SW 1271 (cell line): ENCODE measurements around the gene GNAT1.
"Not testable (repeated sequence)": the region's sequence is repeated elsewhere in the genome, so short reads cannot be mapped to it uniquely, and the experiment has no call there.

Experiments used
- DNase-seq, 2 experiments: peaks; one replicate each; lab custom pipeline; 2025; lab: John Stamatoyannopoulos, UW

The GNAT1 gene

DNA sequence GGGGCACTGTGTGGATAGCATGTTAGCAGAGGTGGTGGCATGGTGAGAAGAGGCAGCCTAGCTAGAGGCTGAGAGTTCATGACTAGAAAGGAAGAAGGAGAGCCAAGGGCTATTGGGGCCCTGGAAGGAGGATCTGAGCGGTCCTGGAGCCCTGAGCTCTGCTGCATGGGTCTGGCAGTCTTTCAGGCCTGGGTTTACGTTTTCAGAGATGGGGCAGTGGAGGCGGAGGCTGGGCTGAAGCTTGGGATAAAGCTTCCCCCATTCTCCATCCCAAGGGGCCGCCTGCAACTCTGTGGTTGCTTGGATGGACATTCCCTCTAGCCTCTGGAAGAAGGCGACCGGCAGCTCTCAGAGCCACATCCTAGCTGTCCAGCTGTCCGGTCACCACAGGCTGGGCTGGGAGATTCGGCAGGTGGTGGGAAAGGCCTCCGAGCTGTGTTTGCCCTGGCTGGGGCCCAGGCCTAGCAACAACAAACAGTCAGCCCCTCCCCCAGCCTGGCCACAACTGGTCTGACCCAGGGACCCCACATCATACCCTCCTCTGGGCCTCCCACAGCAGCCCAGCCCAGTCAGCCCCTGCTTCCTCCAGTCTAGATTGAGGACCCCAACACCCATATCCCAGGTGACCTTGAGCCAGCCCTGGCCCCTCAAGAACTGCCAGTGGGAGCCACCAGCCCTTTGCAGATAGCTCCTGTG, 11.9 kb downstream of the GNAT1 start:
- DNase-seq: no peak

DNA sequence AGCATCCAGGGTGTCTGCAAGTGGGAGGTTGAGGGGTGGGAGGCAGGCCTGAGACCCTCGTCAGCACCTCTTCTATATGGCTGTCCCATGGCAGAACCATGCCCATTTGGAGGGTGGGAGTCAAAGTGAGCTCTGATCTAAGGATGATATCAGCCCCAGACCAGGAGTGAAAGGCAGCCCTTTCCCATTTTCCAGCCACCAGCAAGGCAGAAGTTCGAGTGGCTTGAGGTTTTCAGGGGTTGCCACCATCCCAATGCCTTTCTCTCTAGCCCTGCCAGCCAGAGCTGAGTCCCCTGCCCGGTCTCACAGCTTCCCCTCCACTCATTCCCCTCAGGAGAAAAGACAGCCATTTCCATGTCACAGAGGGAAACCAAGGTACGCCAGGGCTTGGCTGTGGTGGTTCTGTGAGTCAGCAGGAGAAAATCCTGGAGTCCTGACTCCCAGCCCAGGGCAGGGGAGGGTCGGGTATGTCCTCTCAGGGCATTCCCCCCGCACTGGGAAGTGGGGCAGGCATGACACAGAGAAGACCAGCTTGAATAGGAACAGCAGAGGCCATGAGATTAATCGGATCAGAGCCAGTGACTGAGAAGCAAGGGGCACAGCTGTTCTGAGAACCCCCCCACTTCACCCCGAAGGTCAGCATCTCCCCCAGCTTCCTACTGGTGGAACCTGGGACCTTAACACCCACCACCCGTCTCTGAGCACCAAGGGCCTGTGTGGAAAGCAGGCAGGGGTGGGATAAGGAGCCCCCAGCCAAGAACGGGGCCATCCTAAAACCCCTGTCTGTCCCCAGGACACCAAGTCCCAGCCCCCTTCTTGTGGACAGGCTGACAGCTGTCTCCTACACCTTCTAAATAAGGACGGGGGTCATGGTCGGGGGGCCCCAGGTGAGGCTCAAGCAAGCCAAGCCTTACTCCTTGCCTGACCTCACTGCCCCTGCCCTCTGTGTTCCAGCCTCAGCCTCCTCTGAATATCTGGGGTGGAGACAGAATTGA, 12.7 kb downstream of the GNAT1 start:
- no peak for DNase-seq

GRCh38 chr3:50204804-50205412, 13.5 kb downstream of the GNAT1 start, which contains the start of gene SLC38A3:
Gene SLC38A3 (plus strand): TSS chr3:50205271. CDS start chr3:50214200, 8,929 bp downstream.
- DNase-seq: no peak

DNA sequence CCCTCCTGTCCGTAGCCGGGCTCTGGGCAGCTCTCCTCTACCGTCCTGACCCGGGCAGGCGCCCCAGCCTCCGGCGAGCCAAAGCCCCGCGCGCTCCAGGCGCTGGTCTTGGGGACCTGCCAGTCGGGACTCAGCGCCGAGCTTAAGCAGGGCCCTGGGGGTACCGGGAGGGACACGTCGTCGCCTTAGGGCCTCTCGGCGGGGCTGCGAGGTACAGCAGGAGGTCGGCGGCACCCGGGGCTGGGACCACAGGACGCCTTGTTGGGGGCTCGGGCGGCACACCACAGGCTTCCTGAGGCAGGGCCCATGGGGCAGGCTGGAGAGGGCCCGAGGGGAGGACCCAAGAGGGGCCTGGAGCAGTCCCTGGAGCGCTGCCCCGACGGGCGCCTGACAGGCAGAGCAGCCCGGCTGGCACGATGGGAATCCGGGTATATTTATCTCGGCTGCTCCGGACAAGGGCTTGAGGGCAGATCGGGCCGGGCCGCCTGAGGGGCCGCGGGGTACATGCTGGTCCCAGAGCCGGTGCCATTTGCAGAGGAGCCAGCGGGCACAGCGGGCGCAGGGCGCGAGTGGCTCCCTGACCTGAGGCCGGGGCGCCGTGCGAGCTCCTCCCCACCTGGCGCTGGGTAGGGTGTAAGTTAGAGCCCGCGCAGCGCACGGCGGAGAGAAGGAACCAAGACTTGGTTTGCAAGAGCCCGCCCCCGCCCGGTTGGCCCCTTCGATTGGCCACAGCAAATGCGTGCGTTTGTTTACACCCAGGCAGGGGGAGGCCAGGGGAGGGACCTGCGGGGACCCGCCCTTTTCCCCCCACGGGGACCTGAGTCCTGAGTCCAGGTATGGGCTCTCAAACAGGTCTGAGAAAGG, 14.2 kb downstream of the GNAT1 start:
- DNase-seq: no peak

DNA sequence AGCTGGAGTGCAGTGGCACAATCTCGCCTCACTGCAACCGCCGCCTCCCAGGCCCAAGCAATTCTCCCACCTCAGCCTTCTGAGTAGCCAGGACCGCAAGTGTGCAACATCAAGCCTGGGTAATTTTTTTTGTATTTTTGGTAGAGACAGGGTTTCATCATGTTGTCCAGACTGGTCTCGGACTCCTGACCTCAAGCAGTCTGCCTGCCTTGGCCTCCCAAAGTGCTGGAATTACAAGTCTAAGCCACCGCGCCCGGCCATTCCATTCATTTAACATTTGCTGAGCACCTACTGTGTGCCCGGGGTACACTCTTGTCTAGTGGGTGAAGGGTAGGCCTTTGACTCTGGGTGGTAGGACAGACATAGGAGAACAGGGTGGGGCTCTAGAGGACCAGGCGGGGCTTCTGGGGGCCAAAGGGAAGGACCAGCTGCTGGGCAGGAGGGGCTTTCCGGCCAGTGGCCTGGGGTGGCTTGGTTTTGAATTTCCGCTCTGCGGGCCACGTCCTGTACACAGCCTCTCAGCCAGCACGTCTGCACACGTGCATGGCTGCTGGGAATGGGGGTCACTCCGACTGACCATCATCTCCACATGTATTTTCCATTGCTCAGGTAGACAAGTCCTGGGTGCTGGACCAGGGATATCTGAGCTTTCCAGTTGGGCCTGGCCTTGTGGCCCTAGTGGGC, 16.1 kb downstream of the GNAT1 start:
- DNase-seq: no peak

DNA sequence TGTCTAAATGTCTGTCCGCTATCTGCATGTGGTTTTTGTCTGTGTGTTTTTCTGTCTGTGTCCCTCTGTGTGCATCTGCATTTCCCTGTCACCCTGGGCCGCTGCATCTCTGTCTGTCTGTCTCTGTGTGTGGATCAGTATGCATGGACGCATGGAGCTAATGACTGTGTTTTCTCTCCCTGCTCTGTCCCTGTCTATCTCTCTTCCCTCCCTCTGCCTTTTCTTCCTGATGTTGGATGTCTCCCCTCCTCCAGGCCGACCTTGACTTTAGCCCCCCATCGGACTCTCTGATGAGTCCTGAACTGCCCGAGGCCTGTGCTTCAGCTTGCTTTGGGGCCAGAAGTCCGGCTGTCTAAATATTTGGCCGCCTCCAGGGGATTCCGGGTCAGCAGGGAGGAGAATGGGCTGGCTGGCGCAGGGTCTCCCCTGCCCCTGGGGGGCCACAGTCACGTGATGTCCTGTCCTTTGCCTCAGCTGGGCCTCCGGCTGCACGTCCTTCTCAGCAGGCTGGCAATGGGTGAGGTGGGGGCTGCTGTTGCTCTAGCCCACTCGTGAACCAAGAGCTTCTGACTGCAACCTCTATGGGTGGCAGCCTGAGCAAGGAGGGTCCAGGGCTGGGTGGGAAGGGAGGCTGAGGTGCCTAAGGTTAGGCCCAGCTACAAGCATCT, 17.4 kb downstream of the GNAT1 start:
- DNase-seq: no peak

GRCh38 chr3:50210176-50210509, 18.7 kb downstream of the GNAT1 start:
- no peak for DNase-seq

DNA sequence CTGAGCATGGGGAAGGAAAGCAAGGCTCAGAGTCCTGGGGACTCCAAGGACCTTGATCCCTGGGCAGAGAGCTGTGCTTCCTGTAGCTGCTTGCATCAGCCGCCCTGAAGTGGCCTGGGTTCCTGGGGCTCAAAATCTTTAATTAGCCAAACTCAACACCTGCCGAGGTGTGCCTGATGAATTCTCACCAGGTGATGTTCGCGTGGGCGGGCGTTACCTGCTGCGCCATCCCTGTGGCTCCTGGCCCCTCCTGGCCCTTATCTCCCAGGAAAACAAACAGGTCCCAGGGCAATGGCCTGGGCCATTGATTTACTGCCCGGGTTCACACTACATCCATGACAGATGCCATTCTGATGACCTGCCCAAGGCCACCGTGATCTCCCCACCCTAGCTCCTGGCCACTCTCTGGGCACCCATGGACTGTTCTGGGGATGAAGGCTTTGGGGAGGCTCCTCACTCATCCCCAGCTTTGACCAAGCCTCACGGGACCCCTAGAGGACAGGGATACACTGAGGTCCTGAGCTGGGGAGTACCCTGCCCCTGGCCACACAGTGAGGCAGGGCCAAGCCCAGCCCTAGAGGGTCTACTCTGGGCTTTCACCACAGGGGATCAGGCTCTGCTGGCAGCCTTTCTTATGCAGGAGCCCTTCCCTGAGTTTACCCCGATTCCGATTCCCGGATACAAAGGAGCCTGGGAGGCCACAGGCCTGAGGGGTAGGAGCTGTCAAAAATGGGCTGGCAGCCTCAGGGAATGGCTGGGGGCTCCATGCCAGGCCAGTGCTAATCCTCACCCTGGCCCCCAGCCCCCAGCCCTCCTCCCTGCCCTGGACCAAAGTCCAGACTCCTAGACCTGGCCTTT, 19.3 kb downstream of the GNAT1 start:
- DNase-seq: no peak

DNA sequence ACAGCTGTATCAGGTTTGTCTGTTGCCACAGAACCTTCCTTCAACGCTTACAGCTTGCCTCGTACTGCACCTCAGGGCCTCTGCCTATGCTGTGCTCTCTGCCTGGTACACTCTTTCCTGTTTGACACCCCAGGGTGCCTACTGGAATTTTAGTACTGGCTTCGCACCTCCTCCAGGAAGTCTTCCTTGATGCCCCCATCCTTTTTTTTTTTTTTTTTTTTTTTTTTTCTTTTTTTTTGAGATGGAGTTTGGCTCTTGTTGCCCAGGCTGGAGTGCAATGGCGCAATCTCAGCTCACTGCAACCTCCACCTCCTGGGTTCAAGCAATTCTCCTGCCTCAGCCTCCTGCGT, 19.9 kb downstream of the GNAT1 start:
- DNase-seq: not testable (repeated sequence)

DNA sequence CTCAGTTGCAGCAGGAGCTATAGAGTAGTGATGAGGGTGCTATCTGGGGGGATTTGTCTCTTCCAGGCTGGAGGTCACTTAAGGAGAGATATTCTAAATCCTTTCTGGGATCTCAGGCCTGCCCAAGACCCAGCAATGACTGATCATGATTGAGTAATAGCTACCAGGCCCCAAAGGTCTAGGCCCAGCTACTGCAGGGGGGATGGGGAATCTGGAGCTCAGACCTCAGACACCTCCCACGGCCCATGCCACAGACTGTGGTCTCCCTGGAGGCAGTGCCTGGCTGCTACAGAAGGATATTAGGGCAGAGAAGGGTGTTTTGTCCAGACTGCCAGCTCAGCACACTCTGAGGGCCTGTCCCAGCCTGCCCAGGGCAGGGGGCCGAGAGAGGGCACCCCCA, 20.5 kb downstream of the GNAT1 start:
- no peak for DNase-seq

GRCh38 chr3:50212502-50212901, 21.1 kb downstream of the GNAT1 start:
- DNase-seq: no peak

DNA sequence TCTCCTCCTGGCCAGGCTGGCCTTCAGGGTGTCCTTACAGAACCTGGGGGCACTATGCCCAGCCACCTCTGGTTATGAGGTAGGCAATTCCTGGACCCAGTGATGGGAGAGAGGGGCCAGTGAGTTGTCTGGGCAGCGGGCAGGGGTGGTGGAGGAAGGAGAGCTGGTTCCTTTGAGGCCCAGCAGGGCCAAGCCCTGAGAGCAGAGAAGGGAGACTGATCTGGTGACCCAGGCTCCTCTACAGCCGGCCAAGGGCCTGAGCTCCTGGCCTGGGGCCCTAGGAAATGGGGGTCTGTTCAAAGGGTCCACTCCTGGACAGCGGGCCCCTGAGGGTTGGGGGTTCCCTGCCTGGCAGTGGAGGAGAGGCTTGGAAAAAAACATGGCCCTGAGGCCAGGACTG, 21.6 kb downstream of the GNAT1 start:
- no peak for DNase-seq

GRCh38 chr3:50213373-50213772, 22.0 kb downstream of the GNAT1 start:
- DNase-seq: no peak

DNA sequence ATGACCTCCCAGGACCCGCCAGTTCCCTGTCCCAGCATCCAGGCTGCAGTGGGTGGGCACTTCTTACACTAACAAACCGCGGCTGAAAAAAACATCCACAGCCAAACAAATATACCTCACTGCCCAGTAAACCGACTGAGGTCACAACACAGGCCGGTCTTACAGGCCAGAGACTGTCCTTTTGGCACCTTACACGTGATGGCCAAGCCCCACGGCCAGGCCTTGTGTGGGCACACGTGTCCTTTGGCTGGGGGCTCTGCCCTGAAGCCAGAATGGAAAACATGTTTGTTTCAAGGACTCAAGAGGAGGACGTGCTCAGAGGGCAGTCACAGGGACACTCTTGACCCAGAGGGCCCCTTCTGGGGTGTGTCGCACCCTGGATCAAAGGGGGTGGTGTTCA, 23.4 kb downstream of the GNAT1 start:
- DNase-seq: no peak

- DNase-seq: no peak
Observed at GRCh38 chr3:50215529-50215928, 24.1 kb downstream of the GNAT1 start.

DNA sequence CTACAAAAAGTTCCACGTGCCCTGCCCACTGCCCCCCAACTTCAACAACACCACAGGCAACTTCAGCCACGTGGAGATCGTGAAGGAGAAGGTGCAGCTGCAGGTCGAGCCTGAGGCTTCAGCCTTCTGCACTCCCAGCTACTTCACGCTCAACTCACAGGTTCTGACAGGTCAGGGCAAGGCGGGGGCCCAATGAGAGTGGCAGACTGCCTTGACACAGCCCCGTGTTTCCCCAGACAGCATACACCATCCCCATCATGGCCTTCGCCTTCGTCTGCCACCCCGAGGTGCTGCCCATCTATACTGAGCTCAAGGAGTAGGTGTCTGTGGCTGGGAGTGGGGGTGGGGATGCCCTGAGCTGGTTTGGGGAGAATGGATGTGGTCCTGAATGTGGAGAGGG, 26.3 kb downstream of the GNAT1 start:
- DNase-seq: no peak

- DNase-seq: no peak
Observed at GRCh38 chr3:50218448-50218847, 27.0 kb downstream of the GNAT1 start.

DNA sequence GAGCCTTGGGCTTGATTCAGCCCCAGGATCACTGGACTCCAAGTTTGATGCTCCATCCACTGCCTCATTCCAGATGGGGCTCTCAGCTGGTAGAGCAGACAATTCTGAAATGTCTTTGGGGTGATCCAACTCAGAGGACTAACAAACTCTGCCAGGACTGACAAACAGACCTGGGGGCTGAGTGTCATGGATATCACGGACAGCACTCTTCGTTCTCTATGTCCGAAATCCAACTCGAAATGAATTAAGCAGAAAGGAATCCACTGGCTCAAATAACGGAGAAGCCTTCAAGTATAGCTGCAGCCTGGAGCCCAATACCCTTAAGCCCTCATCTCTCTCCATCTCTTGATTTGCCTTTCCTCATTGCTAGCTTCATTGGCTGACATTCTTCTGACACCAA, 27.9 kb downstream of the GNAT1 start:
- no peak for DNase-seq

- DNase-seq: no peak
Observed at GRCh38 chr3:50220109-50220508, 28.7 kb downstream of the GNAT1 start.

DNA sequence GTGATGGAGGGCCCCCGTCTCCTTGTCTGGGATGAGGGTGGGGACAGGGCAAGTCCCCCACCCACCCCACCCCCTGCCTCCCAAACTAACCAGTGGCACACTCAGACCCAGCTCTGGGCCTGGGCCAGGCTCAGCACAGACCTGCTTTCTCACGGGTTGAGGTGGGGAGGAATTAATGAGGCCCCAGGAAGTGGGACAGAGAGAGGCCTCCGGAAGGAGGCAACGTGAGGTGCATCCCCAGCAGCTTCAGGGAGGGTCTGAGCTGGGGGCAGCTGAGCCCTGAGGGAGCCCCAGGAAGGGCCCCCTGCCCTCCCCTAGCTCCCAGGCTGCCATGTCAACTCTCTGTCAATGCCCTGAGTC, 29.6 kb downstream of the GNAT1 start:
- no peak for DNase-seq
